ENCODE measurements around the gene RO60. TPM values are rescaled to one million over a fixed set of nuclear protein-coding genes. Genes with fewer than 3 reads are reported as not detected.

RO60 gene
- total and polyA plus RNA-seq, 2 of the 13 experiments (the other 11 are each of a cell fraction or from before 2014, with no cell fraction given), result 20.3 to 53.7 TPM

DNA sequence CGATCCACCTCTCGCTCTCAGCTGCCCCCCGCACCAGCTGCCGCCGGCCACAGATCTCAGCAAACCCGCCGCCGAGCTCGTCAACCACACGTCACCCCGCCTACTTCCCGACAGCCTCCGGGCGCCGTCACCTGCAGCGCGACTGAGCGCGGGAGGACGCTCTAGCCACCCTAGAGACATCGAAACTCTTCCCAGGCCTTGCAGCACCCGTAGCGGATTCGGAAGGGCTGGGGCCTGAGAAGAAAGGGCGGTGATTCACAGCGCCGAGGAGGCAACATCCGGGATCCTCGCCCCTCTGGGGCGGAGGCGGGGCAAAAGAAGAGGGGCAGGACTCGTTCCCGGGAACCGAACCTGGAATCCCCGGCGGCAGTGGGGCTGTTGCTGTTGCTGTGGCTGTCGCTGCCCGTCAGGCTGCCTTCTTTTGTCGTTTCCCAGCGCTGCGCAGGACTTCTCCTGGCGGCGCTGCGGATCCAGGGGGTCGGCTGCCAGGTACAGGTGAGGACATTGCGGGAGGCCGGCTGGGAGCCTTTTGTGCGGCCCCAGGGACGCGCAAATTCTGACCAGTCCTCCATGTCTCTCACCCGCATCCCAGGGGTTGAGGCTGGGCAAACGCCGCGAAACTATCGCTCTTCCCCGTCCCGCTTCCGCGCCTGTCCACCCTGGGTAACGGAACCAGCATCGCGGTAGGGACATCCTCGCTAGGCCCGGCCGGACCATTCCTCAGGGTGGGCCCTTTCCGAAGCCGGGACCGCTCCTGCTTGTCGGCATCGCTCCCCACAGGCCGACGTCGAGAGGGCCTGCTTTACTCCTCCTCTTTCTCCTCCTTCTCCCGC is at the start of gene RO60, which contains the start of gene UCHL5 (continued):
- TF ChIP-seq ZGPAT (CRISPR knock-in tag; IDR thresholded peaks at IDR 0.05) (peak; percentile 95), ZSCAN31 (CRISPR knock-in tag; IDR thresholded peaks at IDR 0.05; ENCODE audit: low read depth) (peak; percentile 61), ZNF784 (CRISPR knock-in tag; IDR thresholded peaks at IDR 0.05; ENCODE audit: borderline replicate concordance) (peak; percentile 18; the same call in 1 of the 2 replicates), ZSCAN22 (CRISPR knock-in tag; IDR thresholded peaks at IDR 0.05) (0 out of 2 replicates have a peak, but pooled peaks have one; percentile 10), ZNF609 (CRISPR knock-in tag; IDR thresholded peaks at IDR 0.05; ENCODE audit: borderline replicate concordance) (peak; percentile 66; the same call in 1 of the 2 replicates), NONO (IDR thresholded peaks at IDR 0.05) (no peak), NONO (CRISPR knock-in tag; conservative IDR thresholded peaks at IDR 0.05) (peak; percentile 98), ZNF264 (CRISPR knock-in tag; IDR thresholded peaks at IDR 0.05) (peak; percentile 67), FOXM1 (CRISPR knock-in tag; IDR thresholded peaks at IDR 0.05) (no peak), ZNF552 (CRISPR knock-in tag; IDR thresholded peaks at IDR 0.05; ENCODE audit: borderline replicate concordance) (0 out of 2 replicates have a peak, but pooled peaks have one; percentile 86), ZNF598 (CRISPR knock-in tag; IDR thresholded peaks at IDR 0.05; ENCODE audit: borderline replicate concordance) (0 out of 2 replicates have a peak, but pooled peaks have one; percentile 45), ZNF256 (CRISPR knock-in tag; conservative IDR thresholded peaks at IDR 0.05) (peak; percentile 40; the same call in 1 of the 2 replicates), ZNF7 (CRISPR knock-in tag; IDR thresholded peaks at IDR 0.05) (no peak), MTF2 (CRISPR knock-in tag; IDR thresholded peaks at IDR 0.05; ENCODE audit: borderline replicate concordance) (no peak), RFX5 (IDR thresholded peaks at IDR 0.05; ENCODE audit: low read depth, low read length) (no peak), DRAP1 (CRISPR knock-in tag; IDR thresholded peaks at IDR 0.05) (peak; percentile 82), SALL2 (CRISPR knock-in tag; IDR thresholded peaks at IDR 0.05) (peak; percentile 96), ZSCAN20 (CRISPR knock-in tag; IDR thresholded peaks at IDR 0.05; ENCODE audit: borderline replicate concordance) (no peak)
- TF ChIP-seq, protein P1, sequence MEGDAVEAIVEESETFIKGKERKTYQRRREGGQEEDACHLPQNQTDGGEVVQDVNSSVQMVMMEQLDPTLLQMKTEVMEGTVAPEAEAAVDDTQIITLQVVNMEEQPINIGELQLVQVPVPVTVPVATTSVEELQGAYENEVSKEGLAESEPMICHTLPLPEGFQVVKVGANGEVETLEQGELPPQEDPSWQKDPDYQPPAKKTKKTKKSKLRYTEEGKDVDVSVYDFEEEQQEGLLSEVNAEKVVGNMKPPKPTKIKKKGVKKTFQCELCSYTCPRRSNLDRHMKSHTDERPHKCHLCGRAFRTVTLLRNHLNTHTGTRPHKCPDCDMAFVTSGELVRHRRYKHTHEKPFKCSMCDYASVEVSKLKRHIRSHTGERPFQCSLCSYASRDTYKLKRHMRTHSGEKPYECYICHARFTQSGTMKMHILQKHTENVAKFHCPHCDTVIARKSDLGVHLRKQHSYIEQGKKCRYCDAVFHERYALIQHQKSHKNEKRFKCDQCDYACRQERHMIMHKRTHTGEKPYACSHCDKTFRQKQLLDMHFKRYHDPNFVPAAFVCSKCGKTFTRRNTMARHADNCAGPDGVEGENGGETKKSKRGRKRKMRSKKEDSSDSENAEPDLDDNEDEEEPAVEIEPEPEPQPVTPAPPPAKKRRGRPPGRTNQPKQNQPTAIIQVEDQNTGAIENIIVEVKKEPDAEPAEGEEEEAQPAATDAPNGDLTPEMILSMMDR (CRISPR knock-in tag; IDR thresholded peaks at IDR 0.05), result peak; percentile 56

Measured in HepG2 (cell line).